GM19372 (cell line): ENCODE results near the gene XYLB.
"Not testable (repeated sequence)": the region's sequence is repeated elsewhere in the genome, so short reads cannot be mapped to it uniquely, and the experiment has no call there.

Source experiments
- ATAC-seq: cut with Tn5 transposase; IDR thresholded peaks from one replicate; pipeline ENCODE4 v1.9.1; 2021; ENCODE audit warnings: mild to moderate bottlenecking, low read depth, moderate library complexity; ENCODE audit not compliant: unreplicated experiment

The XYLB gene

GRCh38 chr3:38386992-38387750 lies 40.6 kb downstream of the XYLB start:
- ATAC-seq = no peak

GRCh38 chr3:38387862-38388261 lies 41.3 kb downstream of the XYLB start:
- no peak for ATAC-seq

- ATAC-seq = no peak
Observed at GRCh38 chr3:38392604-38393163, 46.1 kb downstream of the XYLB start.

- no peak for ATAC-seq
Observed at GRCh38 chr3:38396239-38396638, 49.7 kb downstream of the XYLB start.

DNA sequence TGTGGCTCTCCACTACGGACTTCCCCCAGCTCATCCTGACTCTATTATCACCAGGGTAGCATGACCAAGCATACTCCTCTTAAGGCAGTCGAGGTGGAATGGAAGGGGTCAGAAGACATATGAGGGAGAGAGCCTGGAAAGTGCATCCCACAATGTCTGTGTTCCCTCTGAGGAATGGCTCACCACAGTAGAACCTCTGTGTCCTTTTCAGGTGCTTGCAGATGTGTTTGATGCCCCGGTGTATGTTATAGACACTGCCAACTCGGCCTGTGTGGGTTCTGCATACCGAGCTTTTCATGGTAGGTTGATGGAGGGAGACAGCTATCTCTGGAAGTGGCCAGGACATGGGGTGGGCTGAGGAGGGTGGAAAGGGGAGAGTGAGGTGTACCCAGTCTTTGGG lies 50.3 kb downstream of the XYLB start:
- ATAC-seq = no peak

GRCh38 chr3:38397320-38397719 lies 50.7 kb downstream of the XYLB start:
- no peak for ATAC-seq

DNA sequence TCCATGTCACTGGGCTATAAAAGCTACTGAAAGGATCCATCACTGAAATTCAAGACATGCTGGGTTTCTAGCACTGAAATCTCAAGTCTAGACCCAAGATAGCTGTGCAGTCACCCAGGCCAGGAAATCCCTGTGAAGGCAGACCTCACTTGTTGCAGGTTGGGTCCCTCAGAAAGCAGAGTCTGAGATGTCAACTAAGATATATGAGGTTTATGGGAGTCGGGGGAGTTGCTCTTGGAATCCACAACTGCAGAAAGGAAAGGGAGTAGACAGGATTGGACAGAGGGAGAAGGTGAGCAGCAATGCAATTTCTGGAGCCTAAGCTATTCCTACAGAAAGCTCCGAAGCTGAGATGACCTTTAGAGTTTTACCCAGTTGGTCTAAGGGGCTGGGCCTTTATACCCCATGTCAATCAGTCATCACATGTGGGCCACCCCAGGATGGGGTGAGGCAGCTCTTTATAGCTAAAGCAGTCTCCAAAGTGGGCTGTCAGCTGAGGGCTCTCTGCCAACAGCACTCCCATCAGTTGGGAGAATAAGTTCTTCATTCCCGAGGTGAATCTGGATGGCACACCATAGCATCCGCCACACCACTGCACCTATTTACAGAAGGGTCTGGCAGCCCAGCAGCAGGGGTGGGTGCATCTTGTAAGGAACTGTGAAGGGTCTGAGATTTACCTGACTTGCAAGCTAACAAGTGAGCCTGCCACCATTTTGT lies 54.8 kb downstream of the XYLB start:
- no peak for ATAC-seq

GRCh38 chr3:38404286-38404685 lies 57.7 kb downstream of the XYLB start:
- ATAC-seq = no peak

- no peak for ATAC-seq
Observed at GRCh38 chr3:38411591-38411990, 65.0 kb downstream of the XYLB start.

DNA sequence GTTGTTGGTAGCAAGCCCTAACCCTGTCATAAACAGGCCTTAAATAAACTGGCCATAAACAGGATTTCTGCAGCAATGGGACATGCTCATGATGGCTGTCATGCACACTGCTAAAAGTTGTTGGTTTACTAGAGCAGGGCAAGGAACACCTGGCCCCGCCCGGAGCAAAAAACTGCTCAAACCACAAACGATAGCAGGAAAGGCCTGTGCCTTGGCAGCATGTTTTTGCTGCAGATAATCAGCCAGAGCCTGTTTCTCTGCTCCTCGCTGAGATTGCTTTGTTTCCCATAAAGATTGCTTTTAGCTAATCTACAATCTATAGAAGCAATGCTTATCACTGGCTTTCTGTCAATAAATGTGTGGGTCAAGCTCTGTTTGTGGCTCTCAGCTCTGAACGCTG lies 74.2 kb downstream of the XYLB start:
- not testable (repeated sequence) for ATAC-seq

DNA sequence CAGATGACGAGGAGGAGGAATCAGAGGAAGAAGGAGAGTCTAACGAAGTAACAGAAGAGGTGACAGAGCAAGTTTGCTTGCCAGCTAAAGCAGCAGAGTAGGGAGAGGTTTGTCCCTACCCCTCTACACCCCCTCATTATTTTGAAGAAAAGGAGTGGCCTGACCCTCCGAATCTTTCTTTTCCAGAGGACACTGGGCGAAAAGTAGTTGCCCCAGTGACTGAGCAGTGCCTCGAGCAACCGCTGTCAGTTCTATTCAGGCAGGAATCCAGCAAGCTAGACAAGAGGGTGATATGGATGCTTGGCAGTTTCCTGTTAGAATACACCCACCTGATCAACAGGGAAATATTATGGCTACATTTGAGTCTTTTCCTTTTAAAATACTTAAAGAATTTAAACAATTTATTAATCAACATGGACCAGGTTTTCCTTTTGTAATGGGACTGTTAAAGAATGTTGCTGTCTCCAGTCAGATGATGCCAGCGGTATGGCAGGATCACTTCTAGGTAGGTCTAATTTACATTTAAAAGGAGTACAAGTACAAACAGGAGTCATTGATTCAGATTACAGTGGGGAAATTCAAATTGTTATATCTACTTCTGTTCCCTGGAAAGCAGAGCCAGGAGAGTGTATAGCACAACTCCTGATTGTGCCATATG lies 75.2 kb downstream of the XYLB start:
- ATAC-seq = no peak

DNA sequence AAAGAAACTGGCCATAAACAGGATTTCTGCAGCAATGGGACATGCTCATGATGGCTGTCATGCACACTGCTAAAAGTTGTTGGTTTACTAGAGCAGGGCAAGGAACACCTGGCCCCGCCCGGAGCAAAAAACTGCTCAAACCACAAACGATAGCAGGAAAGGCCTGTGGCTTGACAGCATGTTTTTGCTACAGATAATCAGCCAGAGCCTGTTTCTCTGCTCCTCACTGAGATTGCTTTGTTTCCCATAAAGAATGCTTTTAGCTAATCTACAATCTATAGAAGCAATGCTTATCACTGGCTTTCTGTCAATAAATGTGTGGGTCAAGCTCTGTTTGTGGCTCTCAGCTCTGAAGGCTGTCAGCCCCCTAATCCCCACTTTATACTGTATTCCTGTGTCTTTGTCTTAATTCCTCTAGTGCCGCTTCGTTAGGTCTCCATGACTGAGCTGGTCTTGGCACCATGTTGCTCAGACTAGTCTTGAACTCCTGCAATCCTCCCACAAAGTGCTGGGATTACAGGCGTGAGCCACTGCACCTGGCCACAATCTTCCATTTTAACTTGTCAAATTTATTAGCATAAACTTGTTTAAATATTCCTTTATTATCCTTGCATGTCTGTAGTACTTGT lies 80.3 kb downstream of the XYLB start:
- ATAC-seq = not testable (repeated sequence)

DNA sequence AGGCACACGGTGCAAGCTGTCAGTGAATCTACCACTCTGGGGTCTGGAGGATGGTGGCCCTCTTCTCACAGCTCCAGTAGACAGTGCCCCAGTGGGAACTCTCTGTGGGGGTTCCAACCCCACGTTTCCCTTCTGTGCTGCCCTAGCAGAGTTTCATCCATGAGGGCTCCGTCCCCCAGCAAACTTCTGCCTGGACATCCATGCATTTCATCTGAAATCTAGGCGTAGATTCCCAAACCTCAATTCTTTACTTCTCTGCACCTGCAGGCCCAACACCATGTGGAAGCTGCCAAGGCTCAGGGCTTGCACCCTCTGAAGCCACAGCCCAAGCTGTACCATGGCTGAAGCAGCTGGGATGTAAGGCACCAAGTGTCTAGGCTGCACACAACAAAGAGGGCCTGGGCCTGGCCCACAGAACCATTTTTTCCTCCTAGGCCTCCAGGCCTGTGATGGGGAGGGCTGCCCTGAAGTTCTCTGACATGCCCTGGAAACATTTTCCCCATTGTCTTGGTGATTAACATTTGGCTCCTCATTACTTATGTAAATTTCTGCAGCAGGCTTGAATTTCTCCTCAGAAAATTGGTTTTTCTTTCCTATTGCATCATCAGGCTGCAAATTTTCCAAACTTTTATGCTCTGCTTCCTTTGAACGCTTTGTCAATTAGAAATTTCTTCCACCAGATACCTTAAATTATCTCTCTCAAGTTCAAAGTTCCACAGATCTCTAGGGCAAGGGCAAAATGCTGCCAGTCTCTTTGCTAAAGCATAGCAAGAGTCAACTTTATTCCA lies 86.5 kb downstream of the XYLB start:
- not testable (repeated sequence) for ATAC-seq

DNA sequence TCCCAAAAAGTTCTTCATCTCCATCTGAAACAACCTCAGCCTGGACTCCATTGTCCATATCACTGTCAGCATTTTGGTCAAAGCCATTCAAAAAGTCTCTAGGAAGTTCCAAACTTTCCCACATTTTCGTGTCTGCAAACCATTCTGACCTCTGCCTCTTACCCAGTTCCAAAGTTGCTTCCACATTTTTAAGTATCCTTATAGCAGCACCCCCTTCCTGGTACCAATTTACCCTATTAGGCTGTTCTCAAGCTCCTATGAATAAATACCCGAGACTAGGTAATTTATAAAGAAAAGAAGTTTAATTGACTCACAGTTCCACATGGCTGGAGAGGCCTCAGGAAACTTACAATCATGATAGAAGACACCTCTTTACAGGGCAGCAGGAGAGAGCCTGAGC lies 87.1 kb downstream of the XYLB start:
- not testable (repeated sequence) for ATAC-seq

DNA sequence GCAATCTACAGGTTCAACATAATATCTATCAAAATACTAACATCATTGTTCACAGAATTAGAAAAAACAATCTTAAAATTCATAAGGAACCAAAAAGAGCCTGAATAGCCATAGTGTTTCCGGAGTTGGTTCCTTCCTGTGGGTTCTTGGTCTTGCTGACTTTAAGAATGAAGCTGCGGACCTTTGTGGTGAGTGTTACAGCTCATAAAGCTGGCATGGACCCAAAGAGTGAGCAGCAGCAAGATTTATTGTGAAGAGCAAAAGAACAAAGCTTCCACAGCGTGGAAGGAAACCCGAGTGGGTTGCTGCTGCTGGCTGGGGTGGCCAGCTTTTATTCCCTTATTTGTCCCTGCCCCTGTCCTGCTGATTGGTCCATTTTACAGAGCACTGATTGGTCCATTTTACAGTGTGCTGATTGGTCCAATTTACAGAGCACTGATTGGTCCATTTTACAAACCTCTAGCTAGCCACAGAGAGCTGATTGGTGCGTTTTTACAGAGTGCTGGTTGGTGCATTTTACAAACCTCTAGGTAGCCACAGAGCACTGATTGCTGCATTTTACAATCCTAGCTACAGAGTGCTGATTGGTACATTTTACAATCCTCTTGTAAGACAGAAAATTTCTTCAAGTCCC lies 92.0 kb downstream of the XYLB start:
- not testable (repeated sequence) for ATAC-seq

DNA sequence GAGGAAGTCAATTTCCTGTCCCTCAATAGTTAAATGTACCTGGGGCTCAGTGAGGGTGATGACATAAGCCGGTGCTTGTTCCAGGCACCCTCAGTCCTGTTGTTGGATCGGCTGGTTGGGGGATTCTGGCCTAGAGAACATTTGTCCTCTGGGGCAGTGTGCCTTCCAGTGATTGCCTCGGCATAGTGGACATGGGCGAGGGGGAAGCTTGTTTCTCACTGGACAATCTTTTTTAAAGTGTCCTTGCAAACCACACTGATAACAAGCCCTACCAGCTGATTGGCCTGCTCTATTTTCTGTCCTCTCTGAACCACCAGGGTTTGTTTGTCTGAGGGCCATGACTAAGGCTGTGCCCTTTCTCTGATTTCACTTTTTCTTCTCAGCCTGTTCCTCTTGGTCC lies 96.6 kb downstream of the XYLB start:
- ATAC-seq = not testable (repeated sequence)

- no peak for ATAC-seq
Observed at GRCh38 chr3:38446085-38446686, 99.6 kb downstream of the XYLB start.

GRCh38 chr3:38446812-38447211 lies 100.2 kb downstream of the XYLB start:
- ATAC-seq = no peak

DNA sequence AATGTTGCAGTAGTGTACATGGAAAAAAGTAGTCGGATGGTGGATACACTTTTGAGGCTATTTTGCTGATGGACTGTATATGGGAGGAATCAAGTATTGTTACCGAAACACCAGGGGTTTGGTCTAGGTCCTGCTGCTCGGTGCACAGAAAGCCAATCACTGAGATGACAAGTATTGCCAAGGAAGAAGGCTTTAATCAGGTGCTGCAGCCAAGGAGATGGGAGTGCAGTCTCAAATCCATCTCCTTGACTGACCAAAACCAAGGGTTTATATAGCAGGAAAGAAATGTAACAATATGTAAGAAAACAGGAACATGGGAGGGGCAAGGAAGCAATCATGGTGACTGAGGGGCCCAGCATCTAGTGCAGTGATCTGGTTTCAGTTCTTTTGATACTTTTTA lies 104.3 kb downstream of the XYLB start:
- ATAC-seq = no peak
